Upper lobe of left lung (tissue), 6 donors: Measurements from ENCODE around the gene SERPINA1. TPM values are rescaled to one million over a fixed set of nuclear protein-coding genes. Genes with fewer than 3 reads are reported as not detected.

Source experiments
- ATAC-seq, 2 donors: fragments of 200-7000 bp; cut with Tn5 transposase; one replicate each; pipeline ENCODE4 v1.9.1; 2022; ENCODE audit warnings: mild to moderate bottlenecking in 2 of 2, moderate library complexity in 2 of 2; ENCODE audit not compliant: low FRiP score in 2 of 2
- DNase-seq, 2 donors: peaks; one replicate each; pipeline ENCODE4 v3.0.0-alpha.2; 2019 to 2020
- H3K27ac ChIP-seq, 4 donors: fragments of 200-600 bp; sonication (generic); one replicate each; pipeline ENCODE4 v1.5.1; 2016 to 2019
- H3K27me3 ChIP-seq, 4 donors: fragments of 200-600 bp; sonication (generic); one replicate each; pipeline ENCODE4 v1.5.1; 2017 to 2019
- H3K36me3 ChIP-seq, 4 donors: fragments of 200-600 bp; sonication (generic); one replicate each; pipeline ENCODE4 v1.5.1; 2016 to 2019
- H3K4me1 ChIP-seq, 4 donors: fragments of 200-600 bp; sonication (generic); one replicate each; pipeline ENCODE4 v1.5.1; 2018 to 2019
- H3K4me3 ChIP-seq, 4 donors: fragments of 200-600 bp; sonication (generic); one replicate each; pipeline ENCODE4 v1.5.1; 2017 to 2019; ENCODE audit warnings: mild to moderate bottlenecking in 2 of 4, moderate library complexity in 1 of 4
- H3K9me3 ChIP-seq, 4 donors: fragments of 200-600 bp; sonication (generic); one replicate each; pipeline ENCODE4 v1.5.1; 2018 to 2019
- EP300 ChIP-seq, 4 donors: sonication (generic); formaldehyde crosslinking; IDR thresholded peaks; one replicate each; pipeline ENCODE4 v1.5.1; 2017; ENCODE audit warnings: antibody characterized with exemption in 4 of 4, control low read depth in 2 of 4
- POLR2A ChIP-seq, 4 donors: fragments of 450-650 bp; IDR thresholded peaks; one replicate each; pipeline ENCODE4 v1.5.1; 2016 to 2017; ENCODE audit warnings: antibody characterized with exemption in 4 of 4, mild to moderate bottlenecking in 2 of 4
- POLR2AphosphoS5 ChIP-seq, 2 donors: sonication (generic); formaldehyde crosslinking; IDR thresholded peaks; one replicate each; pipeline ENCODE4 v1.5.1; 2017; ENCODE audit warnings: antibody characterized with exemption in 2 of 2
- WGBS, 2 donors: methylation state at CpG; one replicate each; pipeline ENCODE4 v1.1.5; 2017 to 2018; 5-methylcytosine and 5-hydroxymethylcytosine counted together
- total RNA-seq, 6 donors: library from RNA; depleted of rRNA in 4 of 6; stranded (reverse); fragments of >200 nt in 4 of 6; gene quantifications; one replicate each; pipeline versions ENCODE4 v1.1.0 to v1.2.1, GENCODE V29; 2016 to 2021
- TF ChIP-seq, protein P1 (sequence below), 6 experiments: fragments of 450-650 bp in 4 of 6; fragments of 200-600 bp in 2 of 6; sonication (generic) in 2 of 6; IDR thresholded peaks; one replicate each; pipeline ENCODE4 v1.5.1; 2016 to 2019; ENCODE audit warnings: antibody characterized with exemption in 6 of 6
- donor health status: DM: no; HTN: no; CAD: no; lungs with moderate emphysema.
- donor health status: DM: no; HTN: yes; CAD: no; lungs with severe emphysema.

Gene SERPINA1
- total RNA-seq, 6 donors from 2014 or later, result 205 to 1,050 (median 637) TPM

DNA sequence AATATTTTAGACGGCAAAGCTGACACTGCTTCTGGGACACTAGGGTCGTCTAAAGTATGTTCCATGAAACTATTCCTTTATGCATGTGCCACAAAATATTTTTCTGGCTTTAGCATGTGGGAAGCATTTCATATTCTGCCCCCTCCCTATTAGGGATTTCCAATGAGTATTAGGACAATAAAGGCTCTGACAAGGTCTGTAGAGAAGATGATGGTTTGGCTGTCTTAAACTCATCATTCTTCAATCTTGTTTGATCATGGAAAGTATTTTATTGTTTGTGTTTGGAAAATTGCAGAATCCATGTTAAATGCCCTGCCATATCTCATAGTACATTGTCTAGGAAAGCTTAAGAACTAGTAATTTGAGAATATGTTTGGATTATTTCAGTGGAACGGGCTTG, 22.8 kb downstream of the SERPINA1 start:
- DNase-seq (no peak), ATAC-seq (no peak)
- no peaks in the 10 kb centered on the region for H3K36me3 ChIP-seq
- H3K4me3 ChIP-seq, result no peak overlapping the region
- H3K27me3 ChIP-seq, result no peaks in the 10 kb centered on the region
- WGBS, 2 donors, result 79 to 82% methylated on average over 3 of the region's 3 CpGs
- no peak for TF ChIP-seq POLR2A (IDR thresholded peaks at IDR 0.05)
- H3K9me3 ChIP-seq, result no peaks in the 10 kb centered on the region
- no peaks in the 10 kb centered on the region for H3K4me1 ChIP-seq
- H3K27ac ChIP-seq, result no peak overlapping the region

DNA sequence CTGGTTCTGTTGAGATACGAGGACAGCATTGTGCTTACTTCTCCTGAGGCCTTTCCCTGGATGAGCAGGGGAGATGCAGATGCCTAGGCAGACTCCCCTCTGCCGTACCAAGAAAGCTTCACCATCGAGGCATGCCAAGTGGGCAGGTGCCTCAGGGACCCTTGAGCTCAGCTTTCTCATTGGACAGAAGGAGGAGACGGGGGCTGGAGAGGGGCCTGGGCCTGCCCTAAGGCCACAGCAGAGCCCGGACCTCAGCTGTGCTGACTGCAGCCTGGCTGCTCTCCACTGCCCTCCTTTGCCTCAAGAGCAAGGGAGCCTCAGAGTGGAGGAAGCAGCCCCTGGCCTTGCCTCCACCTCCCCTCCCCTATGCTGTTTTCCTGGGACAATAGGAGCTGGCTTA, 23.4 kb downstream of the SERPINA1 start:
- Histone ChIP-seq H3K36me3 (no peaks in the 10 kb centered on the region), H3K4me1 (no peaks in the 10 kb centered on the region), H3K9me3 (no peaks in the 10 kb centered on the region), H3K27me3 (no peaks in the 10 kb centered on the region), H3K27ac (no peak overlapping the region), H3K4me3 (no peak overlapping the region)
- ATAC-seq, result no peak
- 62 to 78% methylated on average over 3 to 5 of the region's 5 CpGs for WGBS, 2 donors
- TF ChIP-seq POLR2AphosphoS5 (IDR thresholded peaks at IDR 0.05), result no peak
- TF ChIP-seq, protein P1, sequence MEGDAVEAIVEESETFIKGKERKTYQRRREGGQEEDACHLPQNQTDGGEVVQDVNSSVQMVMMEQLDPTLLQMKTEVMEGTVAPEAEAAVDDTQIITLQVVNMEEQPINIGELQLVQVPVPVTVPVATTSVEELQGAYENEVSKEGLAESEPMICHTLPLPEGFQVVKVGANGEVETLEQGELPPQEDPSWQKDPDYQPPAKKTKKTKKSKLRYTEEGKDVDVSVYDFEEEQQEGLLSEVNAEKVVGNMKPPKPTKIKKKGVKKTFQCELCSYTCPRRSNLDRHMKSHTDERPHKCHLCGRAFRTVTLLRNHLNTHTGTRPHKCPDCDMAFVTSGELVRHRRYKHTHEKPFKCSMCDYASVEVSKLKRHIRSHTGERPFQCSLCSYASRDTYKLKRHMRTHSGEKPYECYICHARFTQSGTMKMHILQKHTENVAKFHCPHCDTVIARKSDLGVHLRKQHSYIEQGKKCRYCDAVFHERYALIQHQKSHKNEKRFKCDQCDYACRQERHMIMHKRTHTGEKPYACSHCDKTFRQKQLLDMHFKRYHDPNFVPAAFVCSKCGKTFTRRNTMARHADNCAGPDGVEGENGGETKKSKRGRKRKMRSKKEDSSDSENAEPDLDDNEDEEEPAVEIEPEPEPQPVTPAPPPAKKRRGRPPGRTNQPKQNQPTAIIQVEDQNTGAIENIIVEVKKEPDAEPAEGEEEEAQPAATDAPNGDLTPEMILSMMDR (IDR thresholded peaks at IDR 0.05), result no peak
- no peak for TF ChIP-seq POLR2A (IDR thresholded peaks at IDR 0.05)
- TF ChIP-seq EP300 (IDR thresholded peaks at IDR 0.05), result no peak
- DNase-seq, result no peak

DNA sequence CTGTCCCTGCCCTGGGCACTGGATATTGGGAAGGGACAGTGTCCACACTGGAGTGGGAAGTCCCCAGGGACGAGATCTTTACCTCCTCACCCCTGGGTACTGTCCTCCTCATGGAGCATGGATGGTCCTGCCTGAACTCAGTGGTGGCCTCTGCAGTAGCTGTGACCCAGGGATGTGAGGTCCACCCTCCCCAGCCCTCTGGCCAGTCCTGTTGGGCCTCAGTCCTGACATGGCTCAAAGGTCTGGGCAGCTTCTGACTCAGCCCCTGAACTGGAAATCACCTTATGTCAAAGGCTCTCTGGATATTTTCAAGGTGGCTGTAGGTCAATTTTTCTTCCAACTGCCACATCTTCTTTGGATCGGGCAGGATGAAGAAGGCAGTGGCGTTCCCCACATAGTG, 24.4 kb downstream of the SERPINA1 start:
- H3K9me3 ChIP-seq, result no peaks in the 10 kb centered on the region
- ATAC-seq (no peak), DNase-seq (no peak)
- H3K4me3 ChIP-seq, result no peak overlapping the region
- H3K27me3 ChIP-seq, result no peaks in the 10 kb centered on the region
- H3K36me3 ChIP-seq, result no peaks in the 10 kb centered on the region
- WGBS, 2 donors, result 87 to 94% methylated on average over 2 to 3 of the region's 3 CpGs
- no peak for TF ChIP-seq EP300 (IDR thresholded peaks at IDR 0.05)
- no peak for TF ChIP-seq POLR2AphosphoS5 (IDR thresholded peaks at IDR 0.05)
- no peak for TF ChIP-seq POLR2A (IDR thresholded peaks at IDR 0.05)
- TF ChIP-seq, protein P1 (IDR thresholded peaks at IDR 0.05), result no peak
- H3K27ac ChIP-seq, result no peak overlapping the region
- H3K4me1 ChIP-seq, result no peaks in the 10 kb centered on the region

DNA sequence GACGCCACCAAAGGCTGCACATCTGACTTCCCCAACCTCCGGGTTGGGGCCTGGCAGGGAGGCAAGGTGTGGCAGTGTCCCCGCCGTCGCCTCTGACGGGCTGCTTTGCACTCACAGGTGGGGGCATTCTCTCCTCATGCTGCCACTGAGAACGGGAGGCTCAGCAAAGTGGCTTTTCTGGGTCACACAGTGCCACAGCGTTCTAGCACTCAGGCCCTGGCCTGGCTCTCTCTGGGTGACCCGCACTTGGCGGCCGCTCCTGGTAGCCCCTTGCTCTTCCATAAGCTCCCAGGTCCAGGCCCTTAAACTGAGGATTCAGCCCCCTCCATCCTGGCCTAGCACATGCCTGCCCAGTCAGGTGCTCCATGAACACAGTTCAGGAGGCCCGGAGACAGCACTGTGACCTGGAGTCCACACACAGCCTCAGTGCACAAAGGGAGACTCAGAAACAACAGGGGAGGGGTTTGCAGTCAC, 25.2 kb downstream of the SERPINA1 start:
- no peaks in the 10 kb centered on the region for H3K9me3 ChIP-seq

DNA sequence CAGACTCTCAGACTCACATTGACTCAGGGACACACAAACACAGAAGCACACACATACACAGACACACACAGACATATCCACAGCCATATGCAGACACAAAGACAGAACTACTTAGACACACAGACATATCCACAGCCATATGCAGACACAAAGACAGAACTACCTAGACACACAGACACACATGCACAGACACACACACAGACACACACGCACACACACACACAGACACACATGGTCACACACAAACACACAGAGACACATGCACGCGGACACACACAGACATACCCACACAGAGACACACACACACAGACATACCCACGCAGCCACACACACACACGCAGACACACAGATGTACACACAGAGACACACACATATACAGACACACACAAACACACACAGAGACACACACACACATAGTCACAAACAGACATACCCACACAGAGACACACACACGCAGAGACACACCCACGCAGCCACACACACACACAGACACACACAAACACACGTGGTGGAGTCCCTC, 25.7 kb downstream of the SERPINA1 start:
- 69 to 91% methylated on average over 5 to 8 of the region's 8 CpGs for WGBS, 2 donors
- no peak for DNase-seq
- Histone ChIP-seq H3K9me3 (no peaks in the 10 kb centered on the region), H3K4me1 (no peaks in the 10 kb centered on the region), H3K4me3 (no peak overlapping the region), H3K36me3 (no peaks in the 10 kb centered on the region), H3K27ac (no peak overlapping the region), H3K27me3 (no peaks in the 10 kb centered on the region)
- no peak for ATAC-seq
- TF ChIP-seq, protein P1 (IDR thresholded peaks at IDR 0.05), result no peak
- no peak for TF ChIP-seq EP300 (IDR thresholded peaks at IDR 0.05)
- no peak for TF ChIP-seq POLR2A (IDR thresholded peaks at IDR 0.05)
- no peak for TF ChIP-seq POLR2AphosphoS5 (IDR thresholded peaks at IDR 0.05)

More for the DNA sequence above, 25.2 kb downstream of the SERPINA1 start:
- Histone ChIP-seq H3K27me3 (no peaks in the 10 kb centered on the region), H3K4me1 (no peaks in the 10 kb centered on the region), H3K4me3 (no peak overlapping the region), H3K27ac (no peak overlapping the region), H3K36me3 (no peaks in the 10 kb centered on the region)
- WGBS, 2 donors, result 75 to 80% methylated on average over 1 to 12 of the region's 12 CpGs
- peak in 1 of 2 donors; percentile 47 for DNase-seq
- no peak for ATAC-seq
- no peak for TF ChIP-seq POLR2A (IDR thresholded peaks at IDR 0.05)
- TF ChIP-seq, protein P1 (IDR thresholded peaks at IDR 0.05), result no peak
- TF ChIP-seq EP300 (IDR thresholded peaks at IDR 0.05), result no peak
- TF ChIP-seq POLR2AphosphoS5 (IDR thresholded peaks at IDR 0.05), result no peak
